Esophagus squamous epithelium (tissue), 5 donors: ENCODE data around the gene GRIN2C. TPM values are rescaled to one million over a fixed set of nuclear protein-coding genes. Genes with fewer than 3 reads are reported as not detected.

Experiments used
- DNase-seq: peaks from one replicate; lab custom pipeline; 2025; lab: John Stamatoyannopoulos, UW
- H3K27ac ChIP-seq, 4 donors: fragments of 200-600 bp; sonication (generic); one replicate each; pipeline ENCODE4 v1.5.1; 2016 to 2019; ENCODE audit warnings: mild to moderate bottlenecking in 1 of 4
- H3K27me3 ChIP-seq, 4 donors: fragments of 200-600 bp; sonication (generic); 1 replicate in 3 of 4; 2 replicates in 1 of 4; pipeline versions ENCODE4 v1.5.1 to v1.6.0; 2017 to 2021; ENCODE audit warnings: antibody characterized with exemption in 1 of 4
- H3K36me3 ChIP-seq, 3 donors: fragments of 200-600 bp; sonication (generic); one replicate each; pipeline ENCODE4 v1.5.1; 2016 to 2019
- H3K4me1 ChIP-seq, 3 donors: fragments of 200-600 bp; sonication (generic); one replicate each; pipeline ENCODE4 v1.5.1; 2017 to 2019
- H3K4me3 ChIP-seq, 4 donors: fragments of 200-600 bp; sonication (generic); 1 replicate in 3 of 4; 2 replicates in 1 of 4; pipeline ENCODE4 v1.5.1; 2016 to 2019; ENCODE audit warnings: mild to moderate bottlenecking in 2 of 4, moderate library complexity in 1 of 4
- H3K9me3 ChIP-seq, 3 donors: fragments of 200-600 bp; sonication (generic); one replicate each; pipeline ENCODE4 v1.5.1; 2016 to 2019
- CTCF ChIP-seq, 6 experiments: fragments of 450-650 bp in 4 of 6; fragments of 200-600 bp in 2 of 6; sonication (generic) in 2 of 6; IDR thresholded peaks; one replicate each; pipeline ENCODE4 v1.5.1; 2016 to 2019; ENCODE audit warnings: antibody characterized with exemption in 6 of 6, mild to moderate bottlenecking in 4 of 6, moderate library complexity in 4 of 6
- POLR2A ChIP-seq, 4 donors: fragments of 450-650 bp; IDR thresholded peaks; one replicate each; pipeline ENCODE4 v1.6.1; 2017; ENCODE audit warnings: antibody characterized with exemption in 4 of 4, mild to moderate bottlenecking in 4 of 4, moderate library complexity in 3 of 4
- WGBS, 2 donors: methylation state at CpG; one replicate each; pipeline ENCODE4 v1.1.5; 2018; 5-methylcytosine and 5-hydroxymethylcytosine counted together
- intact Hi-C: fragments of 100-400 bp; cut with DNase I; formaldehyde crosslinking; loops from one replicate; pipeline ENCODE4 v1.15.0; 2022
- total RNA-seq, 4 donors: library from RNA; depleted of rRNA; stranded (reverse); fragments of >200 nt; gene quantifications; one replicate each; pipeline ENCODE4 v1.1.0, GENCODE V29; 2016
- donor health status: DM: yes; HTN: yes; CAD: no.

The GRIN2C gene
- total RNA-seq, 4 donors from 2014 or later, result 0.13 to 4.6 (median 0.19) TPM; not detected in 1

- Histone ChIP-seq H3K4me3 (no peak overlapping the region), H3K27me3 (no peaks in the 10 kb centered on the region), H3K4me1 (no peaks in the 10 kb centered on the region), H3K27ac (no peak overlapping the region), H3K36me3 (peaks cover 6 to 58% (median 18%) of the 10 kb centered on the region in 3 donors), H3K9me3 (no peaks in the 10 kb centered on the region)
- 79 to 84% methylated on average over 6 to 14 of the region's 16 CpGs for WGBS, 2 donors
- intact Hi-C loops, result no loop called here
- no peak for TF ChIP-seq POLR2A (IDR thresholded peaks at IDR 0.05)
- TF ChIP-seq CTCF (IDR thresholded peaks at IDR 0.05), result no peak
- DNase-seq, result no peak
Observed at GRCh38 chr17:74833501-74834377, 25.9 kb downstream of the GRIN2C start.

GRCh38 chr17:74832421-74832820 is 27.3 kb downstream of the GRIN2C start:
- H3K4me1 ChIP-seq, result no peaks in the 10 kb centered on the region
- DNase-seq, result no peak
- intact Hi-C loops, result no loop called here
- TF ChIP-seq POLR2A (IDR thresholded peaks at IDR 0.05), result no peak
- H3K27me3 ChIP-seq, result no peaks in the 10 kb centered on the region
- no peaks in the 10 kb centered on the region for H3K9me3 ChIP-seq
- H3K4me3 ChIP-seq, result no peak overlapping the region
- H3K36me3 ChIP-seq, result peaks cover 6 to 64% (median 18%) of the 10 kb centered on the region in 3 donors
- WGBS, 2 donors, result 86 to 93% methylated on average over 5 to 8 of the region's 9 CpGs
- H3K27ac ChIP-seq, result no peak overlapping the region

- intact Hi-C loops, result no loop called here
- no peak for DNase-seq
- TF ChIP-seq POLR2A (IDR thresholded peaks at IDR 0.05) (no peak), CTCF (IDR thresholded peaks at IDR 0.05) (no peak)
Observed at GRCh38 chr17:74831444-74832146, 28.1 kb downstream of the GRIN2C start.

GRCh38 chr17:74830861-74831260 is 28.8 kb downstream of the GRIN2C start:
- H3K36me3 ChIP-seq, result peaks cover 0 to 59% (median 13%) of the 10 kb centered on the region in 3 donors
- H3K27me3 ChIP-seq, result no peaks in the 10 kb centered on the region
- TF ChIP-seq POLR2A (IDR thresholded peaks at IDR 0.05) (no peak), CTCF (IDR thresholded peaks at IDR 0.05) (no peak)
- no peaks in the 10 kb centered on the region for H3K9me3 ChIP-seq
- H3K4me3 ChIP-seq, result no peak overlapping the region
- 87 to 91% methylated on average over 6 to 18 of the region's 19 CpGs for WGBS, 2 donors
- no peak overlapping the region for H3K27ac ChIP-seq
- no peak for DNase-seq
- no peaks in the 10 kb centered on the region for H3K4me1 ChIP-seq
- intact Hi-C loops, result no loop called here

More at GRCh38 chr17:74831444-74832146, 28.1 kb downstream of the GRIN2C start:
- no peaks in the 10 kb centered on the region for H3K9me3 ChIP-seq
- 69 to 81% methylated on average over 19 of the region's 22 CpGs for WGBS, 2 donors
- no peak overlapping the region for H3K4me3 ChIP-seq
- peaks cover 5 to 59% (median 18%) of the 10 kb centered on the region in 3 donors for H3K36me3 ChIP-seq
- no peaks in the 10 kb centered on the region for H3K4me1 ChIP-seq
- no peak overlapping the region for H3K27ac ChIP-seq
- H3K27me3 ChIP-seq, result no peaks in the 10 kb centered on the region

- Histone ChIP-seq H3K27me3 (no peaks in the 10 kb centered on the region), H3K4me3 (no peak overlapping the region), H3K4me1 (peaks cover 0 to 8% (median 0%) of the 10 kb centered on the region in 3 donors), H3K36me3 (peaks cover 0 to 72% (median 9%) of the 10 kb centered on the region in 3 donors), H3K27ac (no peak overlapping the region), H3K9me3 (no peaks in the 10 kb centered on the region)
- TF ChIP-seq CTCF (IDR thresholded peaks at IDR 0.05) (no peak), POLR2A (IDR thresholded peaks at IDR 0.05) (no peak)
- WGBS, 2 donors, result 81 to 88% methylated on average over 5 to 7 of the region's 11 CpGs
- intact Hi-C loops, result no loop called here
- DNase-seq, result no peak
Observed at GRCh38 chr17:74827800-74828199, 31.9 kb downstream of the GRIN2C start.
